BJ (cell line): ENCODE data around the gene ACAP3. TPM values are rescaled to one million over a fixed set of nuclear protein-coding genes. Genes with fewer than 3 reads are reported as not detected.

Experiments
- CTCF ChIA-PET: fragments of 350-600 bp; formaldehyde crosslinking; extraction: SDS; loops from one replicate; lab custom pipeline; 2021; ENCODE audit warnings: antibody characterized with exemption, inconsistent platforms; lab: Yijun Ruan, JAX
- POLR2A ChIA-PET: fragments of 300-600 bp; sonication (Branson Sonifier 250); formaldehyde crosslinking; extraction: SDS; loops from one replicate; lab custom pipeline; 2021; ENCODE audit warnings: antibody characterized with exemption; lab: Charles Lee
- DNase-seq: peaks from one replicate; pipeline ENCODE4 v3.0.0-alpha.2; 2011; ENCODE audit warnings: low read depth
- H3K27me3 ChIP-seq: 2 replicates; pipeline ENCODE4 v1.6.0; 2011; ENCODE audit warnings: low read length; ENCODE audit not compliant: control insufficient read depth, insufficient read depth
- H3K36me3 ChIP-seq: 2 replicates; pipeline ENCODE4 v1.5.1; 2011; ENCODE audit warnings: low read length; ENCODE audit not compliant: control insufficient read depth, insufficient read depth
- H3K4me3 ChIP-seq: 2 replicates; pipeline ENCODE4 v1.5.1; 2011; ENCODE audit warnings: low read depth, mild to moderate bottlenecking, control low read depth, low read length
- polyA plus RNA-seq: library from polyadenylated mRNA; depleted of rRNA; stranded (reverse); fragments of >200 nt; gene quantifications from 2 replicates; pipeline ENCODE4 v1.2.3, GENCODE V29; 2011
- TF ChIP-seq, protein P1 (sequence below): IDR thresholded peaks from 2 replicates; pipeline ENCODE4 v1.5.1; 2011; ENCODE audit warnings: low read depth, mild to moderate bottlenecking, control low read depth, inconsistent platforms, low read length, moderate library complexity; ENCODE audit not compliant: insufficient read depth

The ACAP3 gene
- polyA plus RNA-seq, 1 experiment = 33.9 TPM

DNA sequence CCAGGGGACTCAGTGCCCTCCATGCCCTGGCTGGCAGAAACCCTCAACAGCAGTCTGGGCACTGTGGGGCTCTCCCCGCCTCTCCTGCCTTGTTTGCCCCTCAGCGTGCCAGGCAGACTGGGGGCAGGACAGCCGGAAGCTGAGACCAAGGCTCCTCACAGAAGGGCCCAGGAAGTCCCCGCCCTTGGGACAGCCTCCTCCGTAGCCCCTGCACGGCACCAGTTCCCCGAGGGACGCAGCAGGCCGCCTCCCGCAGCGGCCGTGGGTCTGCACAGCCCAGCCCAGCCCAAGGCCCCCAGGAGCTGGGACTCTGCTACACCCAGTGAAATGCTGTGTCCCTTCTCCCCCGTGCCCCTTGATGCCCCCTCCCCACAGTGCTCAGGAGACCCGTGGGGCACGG is 20.5 kb upstream of the ACAP3 start:
- ChIA-PET POLR2A (no interaction called here), CTCF (no interaction called here)
- TF ChIP-seq, protein P1, sequence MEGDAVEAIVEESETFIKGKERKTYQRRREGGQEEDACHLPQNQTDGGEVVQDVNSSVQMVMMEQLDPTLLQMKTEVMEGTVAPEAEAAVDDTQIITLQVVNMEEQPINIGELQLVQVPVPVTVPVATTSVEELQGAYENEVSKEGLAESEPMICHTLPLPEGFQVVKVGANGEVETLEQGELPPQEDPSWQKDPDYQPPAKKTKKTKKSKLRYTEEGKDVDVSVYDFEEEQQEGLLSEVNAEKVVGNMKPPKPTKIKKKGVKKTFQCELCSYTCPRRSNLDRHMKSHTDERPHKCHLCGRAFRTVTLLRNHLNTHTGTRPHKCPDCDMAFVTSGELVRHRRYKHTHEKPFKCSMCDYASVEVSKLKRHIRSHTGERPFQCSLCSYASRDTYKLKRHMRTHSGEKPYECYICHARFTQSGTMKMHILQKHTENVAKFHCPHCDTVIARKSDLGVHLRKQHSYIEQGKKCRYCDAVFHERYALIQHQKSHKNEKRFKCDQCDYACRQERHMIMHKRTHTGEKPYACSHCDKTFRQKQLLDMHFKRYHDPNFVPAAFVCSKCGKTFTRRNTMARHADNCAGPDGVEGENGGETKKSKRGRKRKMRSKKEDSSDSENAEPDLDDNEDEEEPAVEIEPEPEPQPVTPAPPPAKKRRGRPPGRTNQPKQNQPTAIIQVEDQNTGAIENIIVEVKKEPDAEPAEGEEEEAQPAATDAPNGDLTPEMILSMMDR = no peak
- Histone ChIP-seq H3K27me3 (no peaks in the 10 kb centered on the region), H3K36me3 (peaks cover 9% of the 10 kb centered on the region), H3K4me3 (no peak overlapping the region)
- no peak for DNase-seq

DNA sequence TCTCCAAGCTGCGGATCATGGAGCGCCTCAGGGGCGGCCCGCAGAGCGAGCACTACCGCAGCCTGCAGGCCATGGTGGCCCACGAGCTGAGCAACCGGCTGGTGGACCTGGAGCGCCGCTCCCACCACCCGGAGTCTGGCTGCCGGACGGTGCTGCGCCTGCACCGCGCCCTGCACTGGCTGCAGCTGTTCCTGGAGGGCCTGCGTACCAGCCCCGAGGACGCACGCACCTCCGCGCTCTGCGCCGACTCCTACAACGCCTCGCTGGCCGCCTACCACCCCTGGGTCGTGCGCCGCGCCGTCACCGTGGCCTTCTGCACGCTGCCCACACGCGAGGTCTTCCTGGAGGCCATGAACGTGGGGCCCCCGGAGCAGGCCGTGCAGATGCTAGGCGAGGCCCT is 19.6 kb upstream of the ACAP3 start:
- H3K4me3 ChIP-seq = no peak overlapping the region
- TF ChIP-seq, protein P1 = no peak
- CTCF ChIA-PET = no interaction called here
- DNase-seq = no peak
- POLR2A ChIA-PET = no interaction called here
- H3K27me3 ChIP-seq = no peaks in the 10 kb centered on the region
- peaks cover 9% of the 10 kb centered on the region for H3K36me3 ChIP-seq

DNA sequence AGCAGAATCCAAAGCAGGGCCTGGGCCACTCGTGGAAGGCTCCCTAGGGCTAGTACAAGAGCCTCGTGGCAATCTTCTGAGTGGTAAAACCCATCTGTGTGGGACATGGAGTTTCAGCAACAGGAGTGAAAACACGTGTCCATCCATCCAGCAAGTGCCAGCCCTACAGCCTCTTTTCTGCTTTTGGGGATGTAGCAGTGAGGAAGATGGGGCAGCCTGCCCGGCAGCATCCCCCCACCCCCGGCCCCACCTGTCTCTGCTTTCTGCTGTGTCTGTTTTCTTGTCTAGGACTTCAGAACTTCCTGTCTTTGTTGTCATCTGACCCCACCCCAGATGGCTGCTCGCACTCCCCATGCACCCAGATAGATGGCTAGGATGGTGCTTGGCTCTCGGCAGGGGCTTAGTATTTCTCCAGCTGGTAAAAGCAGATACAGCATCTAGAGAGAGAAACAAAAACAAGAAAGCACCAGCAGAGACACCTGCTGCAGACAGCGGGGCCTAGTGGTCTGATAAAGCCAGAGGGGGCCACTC is 18.4 kb upstream of the ACAP3 start:
- H3K36me3 ChIP-seq = peaks cover 12% of the 10 kb centered on the region
- no peak for DNase-seq
- ChIA-PET CTCF (no interaction called here), POLR2A (no interaction called here)
- H3K4me3 ChIP-seq = no peak overlapping the region; the same call in 1 of the 2 replicates
- TF ChIP-seq, protein P1 = no peak
- H3K27me3 ChIP-seq = no peaks in the 10 kb centered on the region

DNA sequence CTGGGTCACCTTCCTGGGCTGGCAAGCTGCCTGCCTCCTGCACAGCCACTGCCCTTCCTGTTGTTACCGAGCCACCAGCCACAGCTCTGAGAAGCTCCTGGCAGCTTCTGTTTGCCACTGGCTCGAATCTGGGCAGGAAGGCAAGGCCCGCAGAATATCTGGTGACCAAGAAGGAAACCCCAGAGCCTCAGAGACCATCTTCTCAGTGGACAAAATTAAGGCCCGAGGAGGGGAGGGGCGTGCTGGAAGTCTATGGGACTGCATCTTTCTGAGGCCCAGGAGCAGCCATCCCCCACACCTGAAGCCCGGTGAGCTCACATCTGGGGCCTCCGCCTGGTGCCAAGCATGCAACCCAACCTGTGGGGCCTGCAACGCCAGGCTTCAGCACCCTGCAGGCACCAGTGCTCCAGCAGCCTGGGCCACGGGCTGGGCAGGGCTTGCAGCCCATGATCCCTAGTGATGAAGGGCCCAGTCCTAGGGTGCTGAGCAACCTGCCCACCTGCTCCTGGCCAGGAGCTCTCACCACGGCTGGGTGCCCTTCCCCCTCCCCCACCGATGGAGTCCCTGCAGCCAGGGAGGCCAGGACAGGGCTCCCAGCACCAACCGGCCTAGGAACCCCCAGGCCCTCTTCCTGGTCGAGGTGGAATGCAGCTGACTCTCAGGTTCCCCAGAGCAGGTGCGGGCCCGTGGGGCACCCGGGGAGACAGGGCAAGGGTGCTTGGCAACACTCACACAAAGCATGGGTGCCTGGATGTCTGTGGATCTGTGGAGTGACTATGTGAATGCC is 17.8 kb upstream of the ACAP3 start:
- ChIA-PET POLR2A (no interaction called here), CTCF (no interaction called here)
- Histone ChIP-seq H3K36me3 (peaks cover 16% of the 10 kb centered on the region), H3K4me3 (peak overlapping the region; percentile 98), H3K27me3 (no peaks in the 10 kb centered on the region)
- TF ChIP-seq, protein P1 = no peak
- no peak for DNase-seq

DNA sequence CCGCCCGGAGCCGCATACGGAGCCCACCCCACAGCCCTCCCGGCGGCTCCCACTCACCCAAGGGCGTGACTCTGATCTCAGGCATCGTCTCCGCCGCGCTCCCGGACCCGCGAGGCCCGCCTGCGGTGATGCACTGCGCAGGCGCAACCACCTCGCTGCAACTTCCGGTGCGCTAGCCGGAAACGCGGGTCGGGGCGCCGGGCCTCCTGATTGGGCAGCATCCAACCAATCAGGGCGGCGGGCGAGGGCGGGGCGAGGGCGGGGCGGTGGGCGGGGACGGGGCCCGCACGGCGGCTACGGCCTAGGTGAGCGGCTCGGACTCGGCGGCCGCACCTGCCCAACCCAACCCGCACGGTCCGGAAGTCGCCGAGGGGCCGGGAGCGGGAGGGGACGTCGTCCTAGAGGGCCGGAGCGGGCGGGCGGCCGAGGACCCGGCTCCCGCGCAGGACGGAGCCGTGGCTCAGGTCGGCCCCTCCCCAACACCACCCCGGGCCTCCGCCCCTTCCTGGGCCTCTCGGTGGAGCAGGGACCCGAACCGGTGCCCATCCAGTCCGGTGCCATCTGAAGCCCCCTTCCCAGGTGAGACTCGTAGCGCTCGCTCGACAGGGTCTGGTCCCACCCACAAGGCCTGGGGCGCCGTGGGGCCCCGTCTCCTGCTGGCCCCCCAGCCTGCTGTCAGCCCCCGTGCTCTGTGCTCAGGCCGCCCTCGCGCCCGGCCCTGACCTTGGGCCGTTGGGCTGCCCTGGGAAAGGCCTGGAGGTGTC is 17.0 kb upstream of the ACAP3 start, which contains the start of the genes CPTP and INTS11:
Gene CPTP (plus strand): TSS at position 279 of the 764 bp plus-strand sequence. CDS start 2,109 bp downstream, outside the sequence.
Gene INTS11 (minus strand): TSS at position 137 of the 764 bp plus-strand sequence. CDS start 52 bp downstream, at position 85.
- ChIA-PET CTCF (no interaction called here), POLR2A (no interaction called here)

More for the DNA sequence above, 17.0 kb upstream of the ACAP3 start, which contains the start of the genes CPTP and INTS11:
- Histone ChIP-seq H3K27me3 (no peaks in the 10 kb centered on the region), H3K36me3 (peaks cover 22% of the 10 kb centered on the region), H3K4me3 (peak within 1 kb of the TSS; percentile 98)
- TF ChIP-seq, protein P1 = no peak
- DNase-seq = peak; percentile 20
